ENCODE data around the gene OR5K4.
"Not testable (repeated sequence)": the region's sequence is repeated elsewhere in the genome, so short reads cannot be mapped to it uniquely, and the experiment has no call there.

OR5K4 gene

DNA sequence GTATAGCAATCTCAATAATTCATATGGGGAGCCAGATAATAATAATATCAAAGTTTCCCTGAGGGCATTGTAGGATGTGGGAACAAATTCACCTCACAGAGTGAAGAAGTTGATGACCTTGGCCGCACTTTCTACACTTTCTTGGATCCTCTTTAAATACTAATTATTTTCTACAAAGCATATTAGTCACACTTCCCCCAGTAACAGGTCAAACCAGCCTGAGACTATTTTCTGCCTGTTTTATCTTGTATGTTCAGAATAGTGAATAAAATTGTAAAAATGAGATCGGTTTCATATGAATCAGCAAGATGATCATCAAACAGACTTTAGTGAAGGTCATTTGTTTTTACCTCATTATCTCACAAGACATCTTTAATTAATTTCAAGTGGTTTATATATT lies 34.5 kb downstream of the OR5K4 start:
- DNase-seq (ENCODE audit: low spot score): peak; percentile 30
- H3K27ac ChIP-seq: no peak overlapping the region
- ChIA-PET POLR2A (ENCODE audit: low non-redundant PET) (no interaction called here), CTCF (no interaction called here)
- TF ChIP-seq, protein P1, sequence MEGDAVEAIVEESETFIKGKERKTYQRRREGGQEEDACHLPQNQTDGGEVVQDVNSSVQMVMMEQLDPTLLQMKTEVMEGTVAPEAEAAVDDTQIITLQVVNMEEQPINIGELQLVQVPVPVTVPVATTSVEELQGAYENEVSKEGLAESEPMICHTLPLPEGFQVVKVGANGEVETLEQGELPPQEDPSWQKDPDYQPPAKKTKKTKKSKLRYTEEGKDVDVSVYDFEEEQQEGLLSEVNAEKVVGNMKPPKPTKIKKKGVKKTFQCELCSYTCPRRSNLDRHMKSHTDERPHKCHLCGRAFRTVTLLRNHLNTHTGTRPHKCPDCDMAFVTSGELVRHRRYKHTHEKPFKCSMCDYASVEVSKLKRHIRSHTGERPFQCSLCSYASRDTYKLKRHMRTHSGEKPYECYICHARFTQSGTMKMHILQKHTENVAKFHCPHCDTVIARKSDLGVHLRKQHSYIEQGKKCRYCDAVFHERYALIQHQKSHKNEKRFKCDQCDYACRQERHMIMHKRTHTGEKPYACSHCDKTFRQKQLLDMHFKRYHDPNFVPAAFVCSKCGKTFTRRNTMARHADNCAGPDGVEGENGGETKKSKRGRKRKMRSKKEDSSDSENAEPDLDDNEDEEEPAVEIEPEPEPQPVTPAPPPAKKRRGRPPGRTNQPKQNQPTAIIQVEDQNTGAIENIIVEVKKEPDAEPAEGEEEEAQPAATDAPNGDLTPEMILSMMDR (conservative IDR thresholded peaks at IDR 0.05; ENCODE audit: low read depth): no peak

DNA sequence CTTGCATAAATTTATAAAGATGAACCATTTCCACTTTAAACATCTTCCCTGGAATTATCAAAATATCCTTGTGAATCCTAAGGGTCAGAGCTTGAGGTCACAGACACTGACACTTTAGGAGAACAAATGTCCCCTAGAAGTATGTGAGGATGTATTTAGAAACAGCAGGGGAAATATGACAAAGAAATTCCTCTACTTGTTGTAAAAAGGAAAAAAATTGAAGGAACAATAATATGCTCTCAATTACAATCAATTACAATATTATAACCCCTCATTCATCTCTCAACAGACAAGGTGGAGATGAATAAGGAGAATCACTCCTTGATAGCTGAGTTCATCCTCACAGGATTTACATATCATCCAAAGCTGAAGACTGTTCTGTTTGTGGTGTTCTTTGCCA lies 36.7 kb downstream of the OR5K4 start, which contains the start of gene OR5K3:
Gene OR5K3 (plus strand): TSS at position 301 of the 400 bp plus-strand sequence. CDS start 0 bp downstream, at position 301.
- POLR2A ChIA-PET (ENCODE audit: low non-redundant PET): no interaction called here
- CTCF ChIA-PET: no interaction called here
- no peak within 1 kb of the TSS for H3K27ac ChIP-seq
- TF ChIP-seq, protein P1 (conservative IDR thresholded peaks at IDR 0.05; ENCODE audit: low read depth): no peak
- no peak for DNase-seq (ENCODE audit: low spot score)

DNA sequence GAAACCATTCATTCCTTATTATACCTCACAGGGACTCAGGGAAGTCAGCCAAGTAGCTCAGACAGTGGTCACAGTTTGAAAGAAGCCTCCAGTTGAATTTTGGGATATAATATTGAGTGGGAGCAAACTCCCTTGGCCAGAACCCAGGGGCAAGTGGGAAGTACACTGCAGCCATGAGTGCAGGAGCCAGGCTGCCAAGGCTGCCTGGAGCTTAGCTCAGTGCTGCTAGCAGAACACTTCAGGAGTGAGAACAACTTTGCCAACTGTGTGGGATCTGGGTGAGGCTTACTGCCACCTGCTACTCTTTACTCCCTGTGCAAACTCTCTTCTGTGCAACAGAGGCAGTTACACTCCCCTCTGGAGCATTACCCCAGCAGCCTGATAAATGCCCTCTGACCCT lies 41.4 kb downstream of the OR5K4 start:
- TF ChIP-seq, protein P1 (conservative IDR thresholded peaks at IDR 0.05; ENCODE audit: low read depth): no peak
- POLR2A ChIA-PET (ENCODE audit: low non-redundant PET): no interaction called here
- H3K27ac ChIP-seq: no peak overlapping the region
- no peak for DNase-seq (ENCODE audit: low spot score)
- CTCF ChIA-PET: no interaction called here

DNA sequence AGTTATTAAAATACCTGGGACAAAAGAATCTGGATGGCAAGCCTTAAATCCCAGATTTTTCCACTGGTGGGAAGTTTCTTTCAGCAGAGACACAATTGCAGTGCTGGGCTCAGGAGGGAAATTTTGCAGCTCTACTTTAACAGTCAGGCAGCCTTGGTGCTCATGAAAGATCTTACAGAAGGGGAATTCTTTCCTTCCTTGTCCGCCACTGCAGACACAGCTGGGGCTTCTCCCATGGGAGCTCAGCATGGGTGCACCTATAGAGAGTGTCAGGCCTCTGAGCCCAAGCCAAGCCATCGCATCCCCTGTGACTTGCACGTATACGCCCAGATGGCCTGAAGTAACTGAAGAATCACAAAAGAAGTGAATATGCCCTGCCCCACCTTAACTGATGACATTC lies 42.8 kb downstream of the OR5K4 start:
- CTCF ChIA-PET: interaction anchor here (0.7 kb wide), 1 partner anchor 206 kb away, joined by 4 read pairs; no protein-coding TSS in a partner anchor
- POLR2A ChIA-PET (ENCODE audit: low non-redundant PET); H3K27ac ChIP-seq; DNase-seq (ENCODE audit: low spot score): not testable (repeated sequence)

DNA sequence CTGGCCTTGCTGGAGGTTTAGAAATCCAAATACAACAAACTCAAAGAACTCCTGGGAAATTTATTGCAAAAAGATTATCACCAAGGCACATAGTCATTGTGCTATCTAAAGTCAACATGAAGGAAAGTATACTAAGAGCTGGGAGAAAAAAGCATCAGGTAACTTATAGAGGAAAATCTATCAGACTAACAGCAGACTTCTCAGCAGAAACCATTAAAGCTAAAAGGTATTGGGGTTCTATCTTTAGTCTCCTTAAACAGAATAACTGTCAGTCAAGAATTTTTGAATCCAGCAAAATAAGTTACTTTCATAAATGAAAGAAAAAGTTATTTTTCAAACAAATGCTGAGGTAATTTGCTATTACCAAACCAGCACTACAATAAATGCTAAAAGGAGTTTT lies 44.9 kb downstream of the OR5K4 start:
- TF ChIP-seq, protein P1 (conservative IDR thresholded peaks at IDR 0.05; ENCODE audit: low read depth): no peak
- ChIA-PET CTCF (interaction anchor here (0.5 to 0.6 kb wide), 2 partner anchors 9 to 87 kb away, joined by 3 read pairs; no protein-coding TSS in a partner anchor), POLR2A (ENCODE audit: low non-redundant PET) (no interaction called here)

DNA sequence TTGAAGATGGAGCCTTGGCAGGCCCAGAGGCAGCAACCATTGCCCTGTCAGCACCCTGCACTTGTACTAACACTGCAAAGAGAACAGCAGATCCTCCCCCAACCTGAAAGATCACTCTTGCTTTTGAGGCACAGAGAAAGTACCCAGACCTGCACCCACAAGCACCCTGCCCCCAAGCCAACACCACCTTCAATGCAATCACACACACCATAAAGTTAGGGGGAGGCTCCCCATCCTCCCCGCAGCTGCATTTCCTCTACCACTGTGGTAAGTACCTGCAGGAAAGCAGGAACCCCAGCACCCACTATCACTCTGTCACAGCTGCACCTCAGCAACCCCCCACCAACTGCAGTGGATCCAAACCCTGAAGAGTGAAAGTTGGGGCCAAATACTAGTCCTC lies 48.9 kb downstream of the OR5K4 start:
- ChIA-PET POLR2A (ENCODE audit: low non-redundant PET) (no interaction called here), CTCF (interaction anchor here (0.7 kb wide), 1 partner anchor 1984 kb away, joined by 3 read pairs; no protein-coding TSS in a partner anchor)
- no peak overlapping the region for H3K27ac ChIP-seq
- no peak for DNase-seq (ENCODE audit: low spot score)
- TF ChIP-seq, protein P1 (conservative IDR thresholded peaks at IDR 0.05; ENCODE audit: low read depth): no peak

More for the DNA sequence above, 44.9 kb downstream of the OR5K4 start:
- no peak overlapping the region for H3K27ac ChIP-seq
- no peak for DNase-seq (ENCODE audit: low spot score)

DNA sequence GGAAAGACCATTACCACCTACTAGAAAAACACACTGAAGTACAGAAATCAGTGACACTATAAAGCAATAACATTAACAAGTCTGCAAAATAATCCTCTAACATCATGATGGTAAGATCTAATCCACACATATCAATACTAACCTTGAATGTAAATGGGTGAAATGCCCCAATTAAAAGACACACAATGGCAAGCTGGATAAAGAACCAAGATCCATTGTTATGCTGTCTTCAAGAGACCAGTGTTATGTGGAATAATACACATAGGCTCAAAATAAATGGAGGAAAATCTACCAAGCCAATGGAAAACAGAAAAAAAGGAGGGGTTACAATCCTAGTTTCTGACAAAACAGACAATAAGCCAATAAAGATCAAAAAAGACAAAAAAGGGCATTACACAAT lies 50.4 kb downstream of the OR5K4 start:
- TF ChIP-seq, protein P1 (conservative IDR thresholded peaks at IDR 0.05; ENCODE audit: low read depth): no peak
- DNase-seq (ENCODE audit: low spot score): no peak
- CTCF ChIA-PET: no interaction called here
- H3K27ac ChIP-seq: no peak overlapping the region
- POLR2A ChIA-PET (ENCODE audit: low non-redundant PET): no interaction called here
